GM18870 (cell line): ENCODE results near the gene SPIN1.

Experiments used
- ATAC-seq: cut with Tn5 transposase; IDR thresholded peaks from one replicate; pipeline ENCODE4 v1.9.1; 2021; ENCODE audit warnings: moderate library complexity; ENCODE audit not compliant: unreplicated experiment

Gene SPIN1

GRCh38 chr9:88387552-88388202 lies 567 bp upstream of the SPIN1 start:
- ATAC-seq: peak; percentile 3

- ATAC-seq: no peak
Observed at GRCh38 chr9:88388886-88389605, 802 bp downstream of the SPIN1 start.

GRCh38 chr9:88390371-88390990 lies 2.2 kb downstream of the SPIN1 start:
- ATAC-seq: no peak

- ATAC-seq: no peak
Observed at GRCh38 chr9:88391236-88391635, 3.0 kb downstream of the SPIN1 start.

- ATAC-seq: no peak
Observed at GRCh38 chr9:88391921-88392320, 3.7 kb downstream of the SPIN1 start.

GRCh38 chr9:88392549-88392948 lies 4.3 kb downstream of the SPIN1 start:
- no peak for ATAC-seq

GRCh38 chr9:88396836-88397577 lies 8.8 kb downstream of the SPIN1 start:
- ATAC-seq: no peak

- ATAC-seq: no peak
Observed at GRCh38 chr9:88398016-88398415, 9.8 kb downstream of the SPIN1 start.

- no peak for ATAC-seq
Observed at GRCh38 chr9:88399966-88400365, 11.7 kb downstream of the SPIN1 start.

- no peak for ATAC-seq
Observed at GRCh38 chr9:88403340-88403739, 15.1 kb downstream of the SPIN1 start.

GRCh38 chr9:88406051-88406450 lies 17.8 kb downstream of the SPIN1 start:
- ATAC-seq: no peak

GRCh38 chr9:88411471-88411870 lies 23.2 kb downstream of the SPIN1 start:
- ATAC-seq: no peak

- no peak for ATAC-seq
Observed at GRCh38 chr9:88414298-88414697, 26.1 kb downstream of the SPIN1 start.

- ATAC-seq: no peak
Observed at GRCh38 chr9:88418025-88418424, 29.8 kb downstream of the SPIN1 start.

GRCh38 chr9:88418715-88419540 lies 30.7 kb downstream of the SPIN1 start:
- no peak for ATAC-seq

- ATAC-seq: no peak
Observed at GRCh38 chr9:88420227-88420626, 32.0 kb downstream of the SPIN1 start.

GRCh38 chr9:88421348-88421747 lies 33.1 kb downstream of the SPIN1 start:
- ATAC-seq: no peak

- no peak for ATAC-seq
Observed at GRCh38 chr9:88425538-88425950, 37.3 kb downstream of the SPIN1 start.

- ATAC-seq: no peak
Observed at GRCh38 chr9:88426651-88427050, 38.4 kb downstream of the SPIN1 start.

- ATAC-seq: no peak
Observed at GRCh38 chr9:88429595-88430430, 41.6 kb downstream of the SPIN1 start.
